OCI-LY7 (cell line): ENCODE results near the gene PPP1R14C. TPM values are rescaled to one million over a fixed set of nuclear protein-coding genes. Genes with fewer than 3 reads are reported as not detected.

Experiments used
- BruUV-seq: library from RNA; stranded (reverse); fragments of 400-500 nt; replicated peaks from 2 replicates; lab custom pipeline; 2021; lab: Mats Ljungman, UMichigan
- CTCF ChIA-PET: fragments of 300-600 bp; sonication (Branson Sonifier 250); formaldehyde crosslinking; loops from one replicate; lab custom pipeline; 2022; ENCODE audit warnings: antibody characterized with exemption; ENCODE audit not compliant: unreplicated experiment; lab: Charles Lee
- POLR2A ChIA-PET: fragments of 300-600 bp; sonication (Branson Sonifier 250); formaldehyde crosslinking; loops from one replicate; lab custom pipeline; 2022; ENCODE audit warnings: antibody characterized with exemption; lab: Charles Lee
- DNase-seq: peaks from one replicate; pipeline ENCODE4 v3.0.0-alpha.2; 2015; ENCODE audit warnings: low spot score
- H2AFZ ChIP-seq: fragments of 200-600 bp; sonication (generic), shearing (Covaris generic); 2 replicates; pipeline ENCODE4 v1.6.1; 2014; ENCODE audit warnings: mild to moderate bottlenecking, antibody characterized with exemption, low read length, moderate library complexity
- H3K27ac ChIP-seq: fragments of 200-600 bp; sonication (generic); 2 replicates; pipeline ENCODE4 v1.5.1; 2014; ENCODE audit warnings: mixed run types, low read depth, mild to moderate bottlenecking, moderate library complexity, low read length, inconsistent platforms; ENCODE audit not compliant: poor library complexity, severe bottlenecking
- H3K36me3 ChIP-seq: fragments of 200-600 bp; sonication (generic); 2 replicates; pipeline ENCODE4 v1.6.1; 2014; ENCODE audit warnings: mild to moderate bottlenecking, antibody characterized with exemption, low read length, moderate library complexity, mixed read lengths; ENCODE audit not compliant: insufficient read depth
- H3K4me1 ChIP-seq: fragments of 200-600 bp; sonication (generic); 2 replicates; pipeline ENCODE4 v1.5.1; 2014; ENCODE audit warnings: mild to moderate bottlenecking, low read length; ENCODE audit not compliant: insufficient read depth, poor library complexity, severe bottlenecking
- H3K4me2 ChIP-seq: fragments of 200-600 bp; sonication (generic); 2 replicates; pipeline ENCODE4 v1.6.1; 2014; ENCODE audit warnings: mild to moderate bottlenecking, low read length
- H3K4me3 ChIP-seq: fragments of 200-600 bp; sonication (generic); 2 replicates; pipeline ENCODE4 v1.5.1; 2014; ENCODE audit warnings: mild to moderate bottlenecking, low read depth, low read length; ENCODE audit not compliant: poor library complexity, severe bottlenecking
- H3K79me2 ChIP-seq: fragments of 200-600 bp; sonication (generic); 2 replicates; pipeline ENCODE4 v1.6.1; 2016; ENCODE audit warnings: low read depth, mild to moderate bottlenecking, low read length, moderate library complexity, mixed read lengths; ENCODE audit not compliant: insufficient read depth
- H3K9me2 ChIP-seq: fragments of 200-600 bp; sonication (generic); 2 replicates; pipeline ENCODE4 v1.6.1; 2016; ENCODE audit warnings: mild to moderate bottlenecking, low read length, mixed read lengths; ENCODE audit not compliant: insufficient read depth
- H3K9me3 ChIP-seq: fragments of 200-600 bp; sonication (generic); 2 replicates; pipeline ENCODE4 v1.6.1; 2014; ENCODE audit warnings: mild to moderate bottlenecking, mixed run types, low read length, mixed read lengths
- H4K20me1 ChIP-seq: fragments of 200-600 bp; sonication (generic); 2 replicates; pipeline ENCODE4 v1.6.1; 2014; ENCODE audit warnings: mild to moderate bottlenecking, antibody characterized with exemption, low read length, moderate library complexity, mixed read lengths; ENCODE audit not compliant: insufficient read depth
- EZH2phosphoT487 ChIP-seq: fragments of 200-600 bp; sonication (generic); IDR thresholded peaks from 2 replicates; pipeline ENCODE4 v1.6.1; 2018; ENCODE audit warnings: low read depth, borderline replicate concordance, mild to moderate bottlenecking, mixed run types, antibody characterized with exemption, low read length, moderate library complexity, mixed read lengths
- intact Hi-C: fragments of 100-400 bp; cut with micrococcal nuclease; formaldehyde crosslinking; loops from one replicate; pipeline ENCODE4 v1.10.0; 2022; ENCODE audit not compliant: unreplicated experiment
- total RNA-seq, 2 experiments: library from RNA; depleted of rRNA in 1 of 2; stranded (reverse); fragments of >200 nt in 1 of 2; shearing (Covaris generic) in 1 of 2; gene quantifications; 2 replicates each; pipeline ENCODE4 v1.2.3, GENCODE V29; 2014 to 2022
- TF ChIP-seq, protein P1 (sequence below): fragments of 200-600 bp; sonication (generic); conservative IDR thresholded peaks from 2 replicates; pipeline ENCODE4 v1.5.1; 2014; ENCODE audit warnings: mild to moderate bottlenecking, antibody characterized with exemption, low read length, moderate library complexity, mixed read lengths

Gene PPP1R14C
- total RNA-seq, 2 experiments from 2014 or later, result 1.8 TPM; not detected in 1

GRCh38 chr6:150176659-150177058, 33.8 kb downstream of the PPP1R14C start:
- Histone ChIP-seq H2AFZ (no peak overlapping the region), H3K27ac (no peak overlapping the region), H3K4me3 (no peak overlapping the region), H3K79me2 (no peaks in the 10 kb centered on the region), H3K36me3 (no peaks in the 10 kb centered on the region), H3K4me1 (peaks cover 10% of the 10 kb centered on the region), H3K9me3 (no peaks in the 10 kb centered on the region), H3K9me2 (no peaks in the 10 kb centered on the region), H4K20me1 (no peaks in the 10 kb centered on the region), H3K4me2 (no peak overlapping the region)
- no peak for DNase-seq
- ChIA-PET CTCF (no interaction called here), POLR2A (interaction anchor here (0.5 to 0.8 kb wide), 2 partner anchors 52 to 942 kb away, joined by 3 to 4 read pairs; no protein-coding TSS in a partner anchor)
- TF ChIP-seq, protein P1, sequence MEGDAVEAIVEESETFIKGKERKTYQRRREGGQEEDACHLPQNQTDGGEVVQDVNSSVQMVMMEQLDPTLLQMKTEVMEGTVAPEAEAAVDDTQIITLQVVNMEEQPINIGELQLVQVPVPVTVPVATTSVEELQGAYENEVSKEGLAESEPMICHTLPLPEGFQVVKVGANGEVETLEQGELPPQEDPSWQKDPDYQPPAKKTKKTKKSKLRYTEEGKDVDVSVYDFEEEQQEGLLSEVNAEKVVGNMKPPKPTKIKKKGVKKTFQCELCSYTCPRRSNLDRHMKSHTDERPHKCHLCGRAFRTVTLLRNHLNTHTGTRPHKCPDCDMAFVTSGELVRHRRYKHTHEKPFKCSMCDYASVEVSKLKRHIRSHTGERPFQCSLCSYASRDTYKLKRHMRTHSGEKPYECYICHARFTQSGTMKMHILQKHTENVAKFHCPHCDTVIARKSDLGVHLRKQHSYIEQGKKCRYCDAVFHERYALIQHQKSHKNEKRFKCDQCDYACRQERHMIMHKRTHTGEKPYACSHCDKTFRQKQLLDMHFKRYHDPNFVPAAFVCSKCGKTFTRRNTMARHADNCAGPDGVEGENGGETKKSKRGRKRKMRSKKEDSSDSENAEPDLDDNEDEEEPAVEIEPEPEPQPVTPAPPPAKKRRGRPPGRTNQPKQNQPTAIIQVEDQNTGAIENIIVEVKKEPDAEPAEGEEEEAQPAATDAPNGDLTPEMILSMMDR, result no peak
- TF ChIP-seq EZH2phosphoT487, result no peak
- intact Hi-C loops, result no loop called here
- BruUV-seq, result no TSS peak

GRCh38 chr6:150177259-150177951, 34.6 kb downstream of the PPP1R14C start:
- POLR2A ChIA-PET, result no interaction called here
- CTCF ChIA-PET, result no interaction called here
- no peak for DNase-seq
- Histone ChIP-seq H4K20me1 (no peaks in the 10 kb centered on the region), H3K9me2 (no peaks in the 10 kb centered on the region), H3K4me2 (no peak overlapping the region), H3K36me3 (no peaks in the 10 kb centered on the region; the same call in 1 of the 2 replicates), H3K4me3 (no peak overlapping the region), H3K79me2 (no peaks in the 10 kb centered on the region), H3K27ac (no peak overlapping the region), H3K4me1 (peaks cover 12% of the 10 kb centered on the region), H3K9me3 (peaks cover 4% of the 10 kb centered on the region; the same call in 1 of the 2 replicates), H2AFZ (no peak overlapping the region)
- intact Hi-C loops, result no loop called here
- TF ChIP-seq, protein P1, result no peak
- TF ChIP-seq EZH2phosphoT487, result no peak
- no TSS peak for BruUV-seq

- Histone ChIP-seq H3K4me3 (no peak overlapping the region), H3K9me3 (peaks cover 5% of the 10 kb centered on the region; the same call in 1 of the 2 replicates), H3K27ac (no peak overlapping the region), H2AFZ (no peak overlapping the region), H3K79me2 (no peaks in the 10 kb centered on the region), H3K4me1 (peaks cover 18% of the 10 kb centered on the region), H3K36me3 (no peaks in the 10 kb centered on the region; the same call in 1 of the 2 replicates), H3K9me2 (no peaks in the 10 kb centered on the region), H3K4me2 (no peak overlapping the region), H4K20me1 (no peaks in the 10 kb centered on the region)
- ChIA-PET CTCF (no interaction called here), POLR2A (interaction anchor here (0.5 to 0.6 kb wide), 2 partner anchors 11 to 218 kb away, joined by 3 read pairs; no protein-coding TSS in a partner anchor)
- TF ChIP-seq EZH2phosphoT487, result no peak
- TF ChIP-seq, protein P1, result no peak
- no TSS peak for BruUV-seq
- intact Hi-C loops, result no loop called here
- DNase-seq, result no peak
Observed at GRCh38 chr6:150177952-150178520, 35.2 kb downstream of the PPP1R14C start.
